ENCODE measurements around the gene RIMBP2.

DNA sequence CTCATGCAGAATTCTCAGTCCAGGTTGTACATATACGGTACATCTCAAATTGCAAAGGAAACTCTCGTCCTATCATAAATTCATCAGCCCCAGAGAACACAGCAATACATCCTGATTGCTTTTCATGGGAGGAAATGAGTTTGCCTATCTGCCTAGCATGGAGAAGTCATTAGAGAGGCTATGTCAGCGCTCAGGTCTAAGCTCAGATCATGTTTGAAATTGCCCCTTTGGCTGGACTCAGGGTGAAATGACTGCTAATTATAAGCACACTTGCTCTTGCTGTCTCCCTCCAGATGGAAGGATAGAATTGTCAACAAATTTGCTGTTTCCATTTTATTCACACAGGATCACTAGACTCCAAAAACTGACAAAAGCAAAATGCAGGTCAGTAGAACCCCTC lies 178.4 kb downstream of the RIMBP2 start:
- TF ChIP-seq, protein P1, sequence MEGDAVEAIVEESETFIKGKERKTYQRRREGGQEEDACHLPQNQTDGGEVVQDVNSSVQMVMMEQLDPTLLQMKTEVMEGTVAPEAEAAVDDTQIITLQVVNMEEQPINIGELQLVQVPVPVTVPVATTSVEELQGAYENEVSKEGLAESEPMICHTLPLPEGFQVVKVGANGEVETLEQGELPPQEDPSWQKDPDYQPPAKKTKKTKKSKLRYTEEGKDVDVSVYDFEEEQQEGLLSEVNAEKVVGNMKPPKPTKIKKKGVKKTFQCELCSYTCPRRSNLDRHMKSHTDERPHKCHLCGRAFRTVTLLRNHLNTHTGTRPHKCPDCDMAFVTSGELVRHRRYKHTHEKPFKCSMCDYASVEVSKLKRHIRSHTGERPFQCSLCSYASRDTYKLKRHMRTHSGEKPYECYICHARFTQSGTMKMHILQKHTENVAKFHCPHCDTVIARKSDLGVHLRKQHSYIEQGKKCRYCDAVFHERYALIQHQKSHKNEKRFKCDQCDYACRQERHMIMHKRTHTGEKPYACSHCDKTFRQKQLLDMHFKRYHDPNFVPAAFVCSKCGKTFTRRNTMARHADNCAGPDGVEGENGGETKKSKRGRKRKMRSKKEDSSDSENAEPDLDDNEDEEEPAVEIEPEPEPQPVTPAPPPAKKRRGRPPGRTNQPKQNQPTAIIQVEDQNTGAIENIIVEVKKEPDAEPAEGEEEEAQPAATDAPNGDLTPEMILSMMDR (IDR thresholded peaks at IDR 0.05; ENCODE audit: low read depth, low read length) = no peak
- no peak for TF ChIP-seq EZH2phosphoT487 (IDR thresholded peaks at IDR 0.05; ENCODE audit: low read depth)

All from OCI-LY3 (cell line).